Measurements from ENCODE around the gene FALEC.

FALEC gene

DNA sequence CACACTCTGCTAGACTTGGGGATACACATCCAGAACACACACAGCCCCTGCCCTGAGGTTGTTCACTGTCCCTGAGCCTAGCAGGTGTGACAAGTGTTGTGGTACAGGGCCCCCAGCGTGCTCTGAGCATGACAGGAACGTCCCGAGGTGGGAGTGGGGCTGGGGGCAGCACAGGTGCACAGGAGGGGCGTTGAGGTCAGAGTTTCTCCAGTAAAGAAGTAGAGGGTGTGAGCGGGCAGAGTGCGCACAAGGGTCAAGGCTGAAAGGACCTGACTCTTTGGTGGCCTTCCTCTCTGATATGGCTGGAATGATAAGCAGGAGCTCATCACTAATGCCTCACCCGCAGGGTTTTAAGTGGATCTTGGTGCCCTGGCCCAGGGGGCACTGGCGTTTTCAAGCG is 1.3 kb upstream of the FALEC start:
- Histone ChIP-seq H3K18ac (ENCODE audit: low read depth in 1 of 2, low read length in 2 of 2) (no peak overlapping the region), H4K8ac (ENCODE audit: low read length) (peak overlapping the region; percentile 61), H3K9ac (ENCODE audit: low read length) (no peak overlapping the region), H3K36me3 (ENCODE audit: control insufficient read depth in 1 of 2, insufficient read depth in 2 of 2, low read depth in 1 of 2, low read length in 2 of 2) (peaks cover 24 to 41% of the 10 kb centered on the region in 2 experiments), H3K27ac (ENCODE audit: low read length, poor library complexity, severe bottlenecking) (no peak overlapping the region), H3K79me1 (replicated peaks; ENCODE audit: low read length, poor library complexity, severe bottlenecking) (no peaks in the 10 kb centered on the region), H2BK120ac (ENCODE audit: low read depth, low read length) (no peak overlapping the region), H2BK15ac (ENCODE audit: low read depth, poor library complexity, severe bottlenecking) (no peak overlapping the region), H4K91ac (ENCODE audit: low read length) (no peak overlapping the region), H3K14ac (ENCODE audit: low read length in 2 of 2) (no peak overlapping the region), H2BK5ac (ENCODE audit: low read depth, low read length, poor library complexity, severe bottlenecking) (no peak overlapping the region), H3K4me2 (ENCODE audit: low read length, poor library complexity, severe bottlenecking) (no peak overlapping the region), H2BK12ac (ENCODE audit: low read length in 2 of 2) (peak overlapping the region in 1 of 2 experiments; percentile 45), H3K23ac (ENCODE audit: low read length in 2 of 2) (no peak overlapping the region), H3K4me1 (ENCODE audit: control insufficient read depth, insufficient read depth, low read depth, low read length) (peaks cover 10% of the 10 kb centered on the region), H3K27me3 (ENCODE audit: control insufficient read depth in 1 of 2, insufficient read depth in 1 of 2, low read length in 2 of 2) (no peaks in the 10 kb centered on the region), H2AK5ac (ENCODE audit: low read length, severe bottlenecking) (no peak overlapping the region), H3K9me3 (ENCODE audit: control insufficient read depth, low read length) (no peaks in the 10 kb centered on the region), H2AFZ (ENCODE audit: low read depth, low read length) (no peak overlapping the region), H3K4ac (ENCODE audit: low read depth in 1 of 2, low read length in 2 of 2) (no peak overlapping the region), H3K4me3 (ENCODE audit: insufficient read depth in 1 of 2, low read depth in 1 of 2, low read length in 2 of 2) (no peak overlapping the region)
- no peak for DNase-seq
- 96% methylated on average over 9 of the region's 9 CpGs for WGBS

DNA sequence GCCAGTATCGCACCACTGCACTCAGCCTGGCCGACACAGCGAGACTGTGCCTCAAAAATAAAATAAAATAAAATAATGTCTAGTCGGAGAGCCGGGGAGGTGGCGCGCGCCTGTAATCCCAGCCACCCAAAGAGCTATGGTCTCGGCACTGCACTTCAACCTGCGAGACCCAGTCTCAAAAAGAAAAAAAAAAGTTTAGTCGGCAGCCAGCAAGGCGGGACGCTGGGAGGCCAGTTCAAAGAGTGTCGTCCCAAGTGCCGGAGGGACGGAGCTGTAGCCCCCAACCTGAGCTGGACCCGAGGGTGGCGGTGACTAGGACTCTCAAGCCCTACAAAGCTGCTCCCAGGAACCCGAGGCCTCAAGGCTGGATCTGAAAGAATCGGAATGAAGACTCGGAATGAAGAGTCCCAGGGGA is 632 bp upstream of the FALEC start:
- H3K27ac ChIP-seq (ENCODE audit: low read length, poor library complexity, severe bottlenecking): peak overlapping the region; percentile 51

DNA sequence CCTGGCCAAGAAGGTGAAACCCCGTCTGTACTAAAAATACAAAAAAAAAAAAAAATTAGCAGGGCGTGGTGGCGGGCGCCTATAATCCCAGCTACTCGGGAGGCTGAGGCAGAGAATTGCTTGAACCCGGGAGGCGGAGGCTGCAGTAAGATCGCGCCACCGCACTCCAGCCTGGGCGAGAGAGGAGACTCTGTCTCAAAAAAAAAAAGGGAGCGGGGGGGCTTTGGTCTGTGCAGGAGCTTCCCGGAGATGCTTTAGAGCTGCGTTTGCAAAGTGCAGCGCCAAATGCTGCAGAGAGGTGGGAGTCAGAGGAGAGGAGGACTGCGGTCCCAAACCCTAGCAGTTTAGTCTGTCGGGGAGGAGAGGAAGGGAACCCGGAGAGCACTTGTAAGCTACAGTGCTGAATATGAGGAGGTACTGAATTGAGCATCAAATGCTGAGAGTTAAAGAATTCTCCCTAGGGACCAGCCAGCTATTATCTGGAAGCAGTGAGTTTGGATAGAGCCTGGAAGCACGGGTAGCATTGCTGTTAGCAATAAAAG is 569 bp downstream of the FALEC start:
- Histone ChIP-seq H4K91ac (ENCODE audit: low read length) (no peak overlapping the region), H3K36me3 (ENCODE audit: control insufficient read depth in 1 of 2, insufficient read depth in 2 of 2, low read depth in 1 of 2, low read length in 2 of 2) (peaks cover 15 to 25% of the 10 kb centered on the region in 2 experiments), H3K79me1 (replicated peaks; ENCODE audit: low read length, poor library complexity, severe bottlenecking) (no peaks in the 10 kb centered on the region), H3K9ac (ENCODE audit: low read length) (peak overlapping the region; percentile 79), H2BK5ac (ENCODE audit: low read depth, low read length, poor library complexity, severe bottlenecking) (no peak overlapping the region), H4K8ac (ENCODE audit: low read length) (no peak overlapping the region), H3K4ac (ENCODE audit: low read depth in 1 of 2, low read length in 2 of 2) (peak overlapping the region in 1 of 2 experiments; percentile 54), H2BK12ac (ENCODE audit: low read length in 2 of 2) (no peak overlapping the region), H3K4me1 (ENCODE audit: control insufficient read depth, insufficient read depth, low read depth, low read length) (peaks cover 10% of the 10 kb centered on the region), H2AK5ac (ENCODE audit: low read length, severe bottlenecking) (no peak overlapping the region), H3K4me3 (ENCODE audit: insufficient read depth in 1 of 2, low read depth in 1 of 2, low read length in 2 of 2) (peak overlapping the region; percentile 37 to 82), H3K4me2 (ENCODE audit: low read length, poor library complexity, severe bottlenecking) (peak overlapping the region; percentile 62), H2BK120ac (ENCODE audit: low read depth, low read length) (no peak overlapping the region), H2AFZ (ENCODE audit: low read depth, low read length) (no peak overlapping the region), H3K18ac (ENCODE audit: low read depth in 1 of 2, low read length in 2 of 2) (peak overlapping the region in 1 of 2 experiments; percentile 73), H3K27me3 (ENCODE audit: control insufficient read depth in 1 of 2, insufficient read depth in 1 of 2, low read length in 2 of 2) (no peaks in the 10 kb centered on the region), H3K27ac (ENCODE audit: low read length, poor library complexity, severe bottlenecking) (no peak overlapping the region), H3K14ac (ENCODE audit: low read length in 2 of 2) (no peak overlapping the region), H3K9me3 (ENCODE audit: control insufficient read depth, low read length) (no peaks in the 10 kb centered on the region), H2BK15ac (ENCODE audit: low read depth, poor library complexity, severe bottlenecking) (no peak overlapping the region), H3K23ac (ENCODE audit: low read length in 2 of 2) (no peak overlapping the region)
- DNase-seq: peak; percentile 50
- 9% methylated on average over 18 of the region's 19 CpGs for WGBS

More for the DNA sequence above, 632 bp upstream of the FALEC start:
- Histone ChIP-seq H4K91ac (ENCODE audit: low read length) (no peak overlapping the region), H3K18ac (ENCODE audit: low read depth in 1 of 2, low read length in 2 of 2) (peak overlapping the region; percentile 81 to 92), H2BK120ac (ENCODE audit: low read depth, low read length) (peak overlapping the region; percentile 73), H3K9me3 (ENCODE audit: control insufficient read depth, low read length) (no peaks in the 10 kb centered on the region), H3K9ac (ENCODE audit: low read length) (peak overlapping the region; percentile 79), H3K79me1 (replicated peaks; ENCODE audit: low read length, poor library complexity, severe bottlenecking) (no peaks in the 10 kb centered on the region), H3K4me1 (ENCODE audit: control insufficient read depth, insufficient read depth, low read depth, low read length) (peaks cover 10% of the 10 kb centered on the region), H3K36me3 (ENCODE audit: control insufficient read depth in 1 of 2, insufficient read depth in 2 of 2, low read depth in 1 of 2, low read length in 2 of 2) (peaks cover 19 to 37% of the 10 kb centered on the region in 2 experiments), H3K14ac (ENCODE audit: low read length in 2 of 2) (peak overlapping the region in 1 of 2 experiments; percentile 79), H3K4me3 (ENCODE audit: insufficient read depth in 1 of 2, low read depth in 1 of 2, low read length in 2 of 2) (peak overlapping the region; percentile 52 to 82), H2AK5ac (ENCODE audit: low read length, severe bottlenecking) (no peak overlapping the region), H2BK5ac (ENCODE audit: low read depth, low read length, poor library complexity, severe bottlenecking) (no peak overlapping the region), H2BK12ac (ENCODE audit: low read length in 2 of 2) (peak overlapping the region; percentile 59 to 97), H2AFZ (ENCODE audit: low read depth, low read length) (peak overlapping the region; percentile 83), H3K4me2 (ENCODE audit: low read length, poor library complexity, severe bottlenecking) (peak overlapping the region; percentile 94), H3K4ac (ENCODE audit: low read depth in 1 of 2, low read length in 2 of 2) (peak overlapping the region; percentile 46 to 91), H3K23ac (ENCODE audit: low read length in 2 of 2) (no peak overlapping the region), H2BK15ac (ENCODE audit: low read depth, poor library complexity, severe bottlenecking) (peak overlapping the region; percentile 89), H3K27me3 (ENCODE audit: control insufficient read depth in 1 of 2, insufficient read depth in 1 of 2, low read length in 2 of 2) (no peaks in the 10 kb centered on the region), H4K8ac (ENCODE audit: low read length) (peak overlapping the region; percentile 52)
- DNase-seq: no peak
- 36% methylated on average over 21 of the region's 21 CpGs for WGBS

DNA sequence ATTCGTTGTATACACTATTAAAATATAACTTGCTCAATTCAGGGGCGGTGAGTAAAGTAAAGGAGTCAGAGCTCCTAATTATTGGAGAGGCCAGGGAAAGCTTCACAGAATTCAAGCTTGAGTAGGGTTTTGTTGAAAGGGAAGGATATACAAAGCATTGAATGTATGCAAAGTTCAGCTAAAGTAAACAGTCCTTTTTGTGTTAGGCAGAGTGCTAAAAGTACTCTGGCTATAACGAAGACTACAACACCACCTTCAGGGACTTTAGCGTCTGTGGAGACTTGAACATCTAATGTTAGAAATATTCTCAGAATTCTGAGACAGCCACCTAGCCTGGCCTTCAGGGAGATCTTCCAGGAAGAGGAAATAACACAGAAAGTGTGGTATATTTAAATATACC is 1.1 kb downstream of the FALEC start:
- H2BK120ac ChIP-seq (ENCODE audit: low read depth, low read length): no peak overlapping the region
- H3K79me1 ChIP-seq (replicated peaks; ENCODE audit: low read length, poor library complexity, severe bottlenecking): no peaks in the 10 kb centered on the region
- H3K9ac ChIP-seq (ENCODE audit: low read length): peak overlapping the region; percentile 79
- H3K4me3 ChIP-seq (ENCODE audit: insufficient read depth in 1 of 2, low read depth in 1 of 2, low read length in 2 of 2): peak overlapping the region in 1 of 2 experiments; percentile 82
- H3K4me2 ChIP-seq (ENCODE audit: low read length, poor library complexity, severe bottlenecking): no peak overlapping the region
- no peak overlapping the region for H4K8ac ChIP-seq (ENCODE audit: low read length)
- no peak overlapping the region for H3K4ac ChIP-seq (ENCODE audit: low read depth in 1 of 2, low read length in 2 of 2)
- no peak overlapping the region for H2BK15ac ChIP-seq (ENCODE audit: low read depth, poor library complexity, severe bottlenecking)
- H3K18ac ChIP-seq (ENCODE audit: low read depth in 1 of 2, low read length in 2 of 2): no peak overlapping the region
- no peak overlapping the region for H2AK5ac ChIP-seq (ENCODE audit: low read length, severe bottlenecking)
- no peak overlapping the region for H2AFZ ChIP-seq (ENCODE audit: low read depth, low read length)
- no peak overlapping the region for H3K14ac ChIP-seq (ENCODE audit: low read length in 2 of 2)
- no peak overlapping the region for H2BK12ac ChIP-seq (ENCODE audit: low read length in 2 of 2)
- H4K91ac ChIP-seq (ENCODE audit: low read length): no peak overlapping the region
- peaks cover 10 to 20% of the 10 kb centered on the region in 2 experiments for H3K36me3 ChIP-seq (ENCODE audit: control insufficient read depth in 1 of 2, insufficient read depth in 2 of 2, low read depth in 1 of 2, low read length in 2 of 2)
- no peak overlapping the region for H3K23ac ChIP-seq (ENCODE audit: low read length in 2 of 2)
- no peak overlapping the region for H2BK5ac ChIP-seq (ENCODE audit: low read depth, low read length, poor library complexity, severe bottlenecking)
- DNase-seq: peak; percentile 58
- H3K27me3 ChIP-seq (ENCODE audit: control insufficient read depth in 1 of 2, insufficient read depth in 1 of 2, low read length in 2 of 2): no peaks in the 10 kb centered on the region
- peaks cover 9% of the 10 kb centered on the region for H3K4me1 ChIP-seq (ENCODE audit: control insufficient read depth, insufficient read depth, low read depth, low read length)
- H3K9me3 ChIP-seq (ENCODE audit: control insufficient read depth, low read length): no peaks in the 10 kb centered on the region
- no peak overlapping the region for H3K27ac ChIP-seq (ENCODE audit: low read length, poor library complexity, severe bottlenecking)
- WGBS: 79% methylated on average over 1 of the region's 4 CpGs
